Body of pancreas (tissue), 4 donors: ENCODE data around the gene KRTAP4-3.

Source experiments
- CTCF ChIP-seq, 7 experiments: fragments of 450-650 bp in 4 of 7; fragments of 200-600 bp in 3 of 7; sonication (generic) in 3 of 7; IDR thresholded peaks; one replicate each; pipeline ENCODE4 v1.5.1; 2016 to 2019; ENCODE audit warnings: antibody characterized with exemption in 7 of 7
- POLR2A ChIP-seq, 3 donors: fragments of 450-650 bp; IDR thresholded peaks; one replicate each; pipeline ENCODE4 v1.6.1; 2016; ENCODE audit warnings: antibody characterized with exemption in 3 of 3, mild to moderate bottlenecking in 2 of 3

- TF ChIP-seq CTCF (IDR thresholded peaks at IDR 0.05) (no peak), POLR2A (IDR thresholded peaks at IDR 0.05) (no peak)
Measured at GRCh38 chr17:41163828-41164227, 4.2 kb downstream of the KRTAP4-3 start.
